Measurements from ENCODE around the gene BMP8A.

The BMP8A gene

GRCh38 chr1:39567302-39567701 is 75.9 kb downstream of the BMP8A start:
- Histone ChIP-seq H4K20me1 (ENCODE audit: insufficient read depth, low read length) (peaks cover 65% of the 10 kb centered on the region), H3K4me3 (ENCODE audit: low read length) (peak overlapping the region; percentile 30), H3K9ac (ENCODE audit: low read length) (peak overlapping the region; percentile 94; the same call in 1 of the 2 replicates), H2AFZ (ENCODE audit: low read length) (no peak overlapping the region), H3K36me3 (replicated peaks; ENCODE audit: insufficient read depth, low read length) (peaks cover 72% of the 10 kb centered on the region), H3K27ac (ENCODE audit: low read length) (peak overlapping the region; percentile 94), H3K4me1 (ENCODE audit: low read length) (peaks cover 63% of the 10 kb centered on the region), H3K9me2 (replicated peaks; ENCODE audit: insufficient read depth, low read length) (no peaks in the 10 kb centered on the region), H3K79me2 (ENCODE audit: low read length) (peaks cover 98% of the 10 kb centered on the region), H3K9me3 (replicated peaks; ENCODE audit: insufficient read depth, low read length) (no peaks in the 10 kb centered on the region), H3F3A (ENCODE audit: insufficient read depth, low read length) (peaks cover 97% of the 10 kb centered on the region), H3K4me2 (ENCODE audit: low read depth, low read length) (peak overlapping the region; percentile 68), H3K27me3 (replicated peaks; ENCODE audit: insufficient read depth, low read length) (no peaks in the 10 kb centered on the region)
- DNase-seq: no peak
- TF ChIP-seq EZH2 (optimal IDR thresholded peaks at IDR 0.05; ENCODE audit: low read depth, low read length): no peak
- TF ChIP-seq EZH2phosphoT487 (IDR thresholded peaks at IDR 0.05; ENCODE audit: low read length): no peak
- no peak for TF ChIP-seq CTCF (IDR thresholded peaks at IDR 0.05; ENCODE audit: low read length)

GRCh38 chr1:39568208-39568607 is 76.8 kb downstream of the BMP8A start:
- Histone ChIP-seq H2AFZ (ENCODE audit: low read length) (no peak overlapping the region), H3K9me2 (replicated peaks; ENCODE audit: insufficient read depth, low read length) (no peaks in the 10 kb centered on the region), H3K27me3 (replicated peaks; ENCODE audit: insufficient read depth, low read length) (no peaks in the 10 kb centered on the region), H3K9me3 (replicated peaks; ENCODE audit: insufficient read depth, low read length) (no peaks in the 10 kb centered on the region), H3K79me2 (ENCODE audit: low read length) (peaks cover 98% of the 10 kb centered on the region), H3K27ac (ENCODE audit: low read length) (peak overlapping the region; percentile 94), H3K4me2 (ENCODE audit: low read depth, low read length) (peak overlapping the region; percentile 91), H3K4me3 (ENCODE audit: low read length) (peak overlapping the region; percentile 19; the same call in 1 of the 2 replicates), H3K36me3 (replicated peaks; ENCODE audit: insufficient read depth, low read length) (peaks cover 67% of the 10 kb centered on the region), H3K4me1 (ENCODE audit: low read length) (peaks cover 63% of the 10 kb centered on the region), H3K9ac (ENCODE audit: low read length) (peak overlapping the region; percentile 94; the same call in 1 of the 2 replicates), H4K20me1 (ENCODE audit: insufficient read depth, low read length) (peaks cover 65% of the 10 kb centered on the region), H3F3A (ENCODE audit: insufficient read depth, low read length) (peaks cover 97% of the 10 kb centered on the region)
- peak; percentile 77 for DNase-seq
- TF ChIP-seq EZH2 (optimal IDR thresholded peaks at IDR 0.05; ENCODE audit: low read depth, low read length) (no peak), CTCF (IDR thresholded peaks at IDR 0.05; ENCODE audit: low read length) (no peak), EZH2phosphoT487 (IDR thresholded peaks at IDR 0.05; ENCODE audit: low read length) (no peak)

- Histone ChIP-seq H2AFZ (ENCODE audit: low read length) (no peak overlapping the region), H3K36me3 (replicated peaks; ENCODE audit: insufficient read depth, low read length) (peaks cover 65% of the 10 kb centered on the region), H3K4me3 (ENCODE audit: low read length) (peak overlapping the region; percentile 96; the same call in 1 of the 2 replicates), H3K9me2 (replicated peaks; ENCODE audit: insufficient read depth, low read length) (no peaks in the 10 kb centered on the region), H3K4me1 (ENCODE audit: low read length) (peaks cover 62% of the 10 kb centered on the region), H3F3A (ENCODE audit: insufficient read depth, low read length) (peaks cover 97% of the 10 kb centered on the region), H4K20me1 (ENCODE audit: insufficient read depth, low read length) (peaks cover 66% of the 10 kb centered on the region), H3K27ac (ENCODE audit: low read length) (peak overlapping the region; percentile 94), H3K79me2 (ENCODE audit: low read length) (peaks cover 98% of the 10 kb centered on the region), H3K4me2 (ENCODE audit: low read depth, low read length) (peak overlapping the region; percentile 91), H3K9ac (ENCODE audit: low read length) (peak overlapping the region; percentile 94; the same call in 1 of the 2 replicates), H3K27me3 (replicated peaks; ENCODE audit: insufficient read depth, low read length) (no peaks in the 10 kb centered on the region), H3K9me3 (replicated peaks; ENCODE audit: insufficient read depth, low read length) (no peaks in the 10 kb centered on the region)
- DNase-seq: no peak
- TF ChIP-seq EZH2 (optimal IDR thresholded peaks at IDR 0.05; ENCODE audit: low read depth, low read length): no peak
- no peak for TF ChIP-seq CTCF (IDR thresholded peaks at IDR 0.05; ENCODE audit: low read length)
- no peak for TF ChIP-seq EZH2phosphoT487 (IDR thresholded peaks at IDR 0.05; ENCODE audit: low read length)
Observed at GRCh38 chr1:39569034-39569433, 77.6 kb downstream of the BMP8A start.
